ENCODE results near the gene VASH1.

DNA sequence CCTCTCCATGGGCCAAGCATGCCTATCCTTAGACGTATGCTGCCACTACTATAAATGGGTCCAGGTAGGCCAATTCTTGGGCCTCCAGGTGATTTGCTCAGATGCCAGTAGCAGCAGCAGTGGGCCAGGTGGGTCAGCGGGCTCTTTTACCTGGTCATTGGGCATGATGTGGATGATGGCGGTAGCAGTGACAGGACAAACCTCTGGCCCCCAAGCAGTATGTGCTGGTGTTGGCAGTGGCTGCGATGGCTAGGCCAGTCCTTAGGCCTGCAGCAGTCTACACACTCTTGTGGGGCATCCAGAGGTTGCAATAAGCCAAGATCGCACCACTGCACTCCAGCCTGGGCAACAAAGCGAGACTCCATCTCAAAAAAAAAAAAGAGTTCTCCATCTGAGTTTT is 19.1 kb upstream of the VASH1 start:
- TF ChIP-seq, protein P1, sequence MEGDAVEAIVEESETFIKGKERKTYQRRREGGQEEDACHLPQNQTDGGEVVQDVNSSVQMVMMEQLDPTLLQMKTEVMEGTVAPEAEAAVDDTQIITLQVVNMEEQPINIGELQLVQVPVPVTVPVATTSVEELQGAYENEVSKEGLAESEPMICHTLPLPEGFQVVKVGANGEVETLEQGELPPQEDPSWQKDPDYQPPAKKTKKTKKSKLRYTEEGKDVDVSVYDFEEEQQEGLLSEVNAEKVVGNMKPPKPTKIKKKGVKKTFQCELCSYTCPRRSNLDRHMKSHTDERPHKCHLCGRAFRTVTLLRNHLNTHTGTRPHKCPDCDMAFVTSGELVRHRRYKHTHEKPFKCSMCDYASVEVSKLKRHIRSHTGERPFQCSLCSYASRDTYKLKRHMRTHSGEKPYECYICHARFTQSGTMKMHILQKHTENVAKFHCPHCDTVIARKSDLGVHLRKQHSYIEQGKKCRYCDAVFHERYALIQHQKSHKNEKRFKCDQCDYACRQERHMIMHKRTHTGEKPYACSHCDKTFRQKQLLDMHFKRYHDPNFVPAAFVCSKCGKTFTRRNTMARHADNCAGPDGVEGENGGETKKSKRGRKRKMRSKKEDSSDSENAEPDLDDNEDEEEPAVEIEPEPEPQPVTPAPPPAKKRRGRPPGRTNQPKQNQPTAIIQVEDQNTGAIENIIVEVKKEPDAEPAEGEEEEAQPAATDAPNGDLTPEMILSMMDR (IDR thresholded peaks at IDR 0.05; ENCODE audit: insufficient read depth, low read depth, low read length), result no peak
- no peak for TF ChIP-seq EZH2 (IDR thresholded peaks at IDR 0.05; ENCODE audit: insufficient read depth, low read length)
